OCI-LY1 (cell line): ENCODE data around the gene NPVF.

Experiments used
- CTCF ChIP-seq: fragments of 200-600 bp; sonication (generic), shearing (Covaris generic); IDR thresholded peaks from 2 replicates; pipeline ENCODE4 v1.5.1; 2017; ENCODE audit warnings: mild to moderate bottlenecking, antibody characterized with exemption, low read length, moderate library complexity, mixed read lengths
- EZH2 ChIP-seq: fragments of 200-600 bp; sonication (generic), shearing (Covaris generic); IDR thresholded peaks from 2 replicates; pipeline ENCODE4 v1.8.0; 2017; ENCODE audit warnings: borderline replicate concordance, mixed run types, mild to moderate bottlenecking, antibody characterized with exemption, low read length, moderate library complexity, mixed read lengths

GRCh38 chr7:25194036-25194435, 34.2 kb downstream of the NPVF start:
- no peak for TF ChIP-seq CTCF
- no peak for TF ChIP-seq EZH2
